Esophagus muscularis mucosa (tissue), 4 donors: Measurements from ENCODE around the gene MYB.

ENCODE experiments used
- CTCF ChIP-seq, 3 experiments: fragments of 200-600 bp in 2 of 3; fragments of 450-650 bp in 1 of 3; sonication (generic) in 2 of 3; IDR thresholded peaks; one replicate each; pipeline ENCODE4 v1.5.1; 2017 to 2019; ENCODE audit warnings: antibody characterized with exemption in 3 of 3, mild to moderate bottlenecking in 2 of 3, moderate library complexity in 1 of 3
- EP300 ChIP-seq: sonication (generic); formaldehyde crosslinking; IDR thresholded peaks from one replicate; pipeline ENCODE4 v1.6.1; 2017; ENCODE audit warnings: antibody characterized with exemption
- POLR2A ChIP-seq: fragments of 450-650 bp; IDR thresholded peaks from one replicate; pipeline ENCODE4 v1.6.1; 2017; ENCODE audit warnings: antibody characterized with exemption, moderate library complexity, mild to moderate bottlenecking, low read depth
- POLR2AphosphoS5 ChIP-seq, 2 donors: sonication (generic); formaldehyde crosslinking; IDR thresholded peaks; one replicate each; pipeline ENCODE4 v1.6.1; 2017; ENCODE audit warnings: antibody characterized with exemption in 2 of 2

- TF ChIP-seq POLR2A (no peak), CTCF (IDR thresholded peaks at IDR 0.05) (no peak), EP300 (no peak), POLR2AphosphoS5 (IDR thresholded peaks at IDR 0.05) (no peak)
Measured at GRCh38 chr6:135224037-135224647, 43.0 kb downstream of the MYB start.
